ENCODE measurements around the gene TNFRSF8. TPM values are rescaled to one million over a fixed set of nuclear protein-coding genes. Genes with fewer than 3 reads are reported as not detected.

The TNFRSF8 gene
- polyA plus RNA-seq, 2 of the 4 experiments (the other 2 are of a cell fraction): 0.05 TPM; not detected in 1

- Histone ChIP-seq H3K27ac (no peak overlapping the region), H3K4me3 (no peak overlapping the region), H3K9me3 (no peaks in the 10 kb centered on the region), H3K4me1 (no peaks in the 10 kb centered on the region), H3K4me2 (no peak overlapping the region)
- ChIA-PET CTCF (no interaction called here), POLR2A (no interaction called here)
- WGBS (ENCODE audit: missing lambda C conversion rate): 94% methylated on average over 10 of the region's 19 CpGs
- FAIRE-seq (no peak), DNase-seq (ENCODE audit: low read depth in 1 of 2, low spot score in 1 of 2) (no peak), ATAC-seq (no peak)
- TF ChIP-seq SREBF2 (IDR thresholded peaks at IDR 0.05) (no peak), GATA3 (IDR thresholded peaks at IDR 0.05; ENCODE audit: borderline replicate concordance) (no peak), MYC (IDR thresholded peaks at IDR 0.05; ENCODE audit: borderline replicate concordance, low read length) (no peak), HOXA7 (CRISPR knock-in tag; IDR thresholded peaks at IDR 0.05) (no peak), MAZ (IDR thresholded peaks at IDR 0.05; ENCODE audit: borderline replicate concordance, low read depth, low read length) (no peak), NPAS2 (CRISPR knock-in tag; IDR thresholded peaks at IDR 0.05; ENCODE audit: borderline replicate concordance) (no peak), ZC3H11A (IDR thresholded peaks at IDR 0.05) (no peak), HMGXB4 (CRISPR knock-in tag; IDR thresholded peaks at IDR 0.05; ENCODE audit: borderline replicate concordance) (no peak), HEYL (CRISPR knock-in tag; IDR thresholded peaks at IDR 0.05) (no peak), RNF2 (IDR thresholded peaks at IDR 0.05; ENCODE audit: borderline replicate concordance, low read depth) (no peak), RARB (CRISPR knock-in tag; IDR thresholded peaks at IDR 0.05) (no peak), NR3C1 (IDR thresholded peaks at IDR 0.05) (no peak), RCOR1 (IDR thresholded peaks at IDR 0.05; ENCODE audit: low read depth, low read length) (no peak), FOSL2 (IDR thresholded peaks at IDR 0.05) (no peak), FOSL2 (CRISPR knock-in tag; IDR thresholded peaks at IDR 0.05) (no peak), CBX2 (IDR thresholded peaks at IDR 0.05; ENCODE audit: borderline replicate concordance, low read depth) (no peak)
- TF ChIP-seq, protein P1, sequence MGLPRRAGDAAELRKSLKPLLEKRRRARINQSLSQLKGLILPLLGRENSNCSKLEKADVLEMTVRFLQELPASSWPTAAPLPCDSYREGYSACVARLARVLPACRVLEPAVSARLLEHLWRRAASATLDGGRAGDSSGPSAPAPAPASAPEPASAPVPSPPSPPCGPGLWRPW (IDR thresholded peaks at IDR 0.05): no peak
- TF ChIP-seq, protein P2, sequence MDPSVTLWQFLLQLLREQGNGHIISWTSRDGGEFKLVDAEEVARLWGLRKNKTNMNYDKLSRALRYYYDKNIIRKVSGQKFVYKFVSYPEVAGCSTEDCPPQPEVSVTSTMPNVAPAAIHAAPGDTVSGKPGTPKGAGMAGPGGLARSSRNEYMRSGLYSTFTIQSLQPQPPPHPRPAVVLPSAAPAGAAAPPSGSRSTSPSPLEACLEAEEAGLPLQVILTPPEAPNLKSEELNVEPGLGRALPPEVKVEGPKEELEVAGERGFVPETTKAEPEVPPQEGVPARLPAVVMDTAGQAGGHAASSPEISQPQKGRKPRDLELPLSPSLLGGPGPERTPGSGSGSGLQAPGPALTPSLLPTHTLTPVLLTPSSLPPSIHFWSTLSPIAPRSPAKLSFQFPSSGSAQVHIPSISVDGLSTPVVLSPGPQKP (IDR thresholded peaks at IDR 0.05; ENCODE audit: low read depth, low read length): no peak
- TF ChIP-seq, protein P3, sequence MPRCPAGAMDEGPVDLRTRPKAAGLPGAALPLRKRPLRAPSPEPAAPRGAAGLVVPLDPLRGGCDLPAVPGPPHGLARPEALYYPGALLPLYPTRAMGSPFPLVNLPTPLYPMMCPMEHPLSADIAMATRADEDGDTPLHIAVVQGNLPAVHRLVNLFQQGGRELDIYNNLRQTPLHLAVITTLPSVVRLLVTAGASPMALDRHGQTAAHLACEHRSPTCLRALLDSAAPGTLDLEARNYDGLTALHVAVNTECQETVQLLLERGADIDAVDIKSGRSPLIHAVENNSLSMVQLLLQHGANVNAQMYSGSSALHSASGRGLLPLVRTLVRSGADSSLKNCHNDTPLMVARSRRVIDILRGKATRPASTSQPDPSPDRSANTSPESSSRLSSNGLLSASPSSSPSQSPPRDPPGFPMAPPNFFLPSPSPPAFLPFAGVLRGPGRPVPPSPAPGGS (IDR thresholded peaks at IDR 0.05): no peak
Observed at GRCh38 chr1:12028957-12029511, 34.1 kb upstream of the TNFRSF8 start.

- CTCF ChIA-PET: interaction anchor here (1.2 kb wide), 1 partner anchor 22 kb away, joined by 4 read pairs; no protein-coding TSS in a partner anchor
- Histone ChIP-seq H3K9me3 (no peaks in the 10 kb centered on the region), H3K4me1 (no peaks in the 10 kb centered on the region), H3K4me3 (no peak overlapping the region), H3K4me2 (no peak overlapping the region), H3K27ac (no peak overlapping the region)
- no peak for FAIRE-seq
- ATAC-seq: no peak
- 93% methylated on average over 3 of the region's 32 CpGs for WGBS (ENCODE audit: missing lambda C conversion rate)
- DNase-seq (ENCODE audit: low read depth in 1 of 2, low spot score in 1 of 2): no peak
- POLR2A ChIA-PET: interaction anchor here (0.6 kb wide), 1 partner anchor 38 kb away, joined by 3 read pairs; no protein-coding TSS in a partner anchor
- TF ChIP-seq TP53 (CRISPR knock-in tag; IDR thresholded peaks at IDR 0.05) (no peak), MYC (IDR thresholded peaks at IDR 0.05; ENCODE audit: borderline replicate concordance, low read length) (no peak), POLR2A (IDR thresholded peaks at IDR 0.05; ENCODE audit: low read length) (no peak), EP300 (IDR thresholded peaks at IDR 0.05) (no peak), HMGXB4 (CRISPR knock-in tag; IDR thresholded peaks at IDR 0.05; ENCODE audit: borderline replicate concordance) (no peak), FOXS1 (CRISPR knock-in tag; IDR thresholded peaks at IDR 0.05) (no peak), KDM1A (IDR thresholded peaks at IDR 0.05; ENCODE audit: low read depth) (no peak), HOXB13 (CRISPR knock-in tag; IDR thresholded peaks at IDR 0.05; ENCODE audit: low read depth) (no peak), ZFP36 (IDR thresholded peaks at IDR 0.05; ENCODE audit: borderline replicate concordance, partially characterized antibody) (no peak), KDM5A (IDR thresholded peaks at IDR 0.05) (no peak), EHMT2 (IDR thresholded peaks at IDR 0.05; ENCODE audit: low read depth) (no peak)
- TF ChIP-seq, protein P4, sequence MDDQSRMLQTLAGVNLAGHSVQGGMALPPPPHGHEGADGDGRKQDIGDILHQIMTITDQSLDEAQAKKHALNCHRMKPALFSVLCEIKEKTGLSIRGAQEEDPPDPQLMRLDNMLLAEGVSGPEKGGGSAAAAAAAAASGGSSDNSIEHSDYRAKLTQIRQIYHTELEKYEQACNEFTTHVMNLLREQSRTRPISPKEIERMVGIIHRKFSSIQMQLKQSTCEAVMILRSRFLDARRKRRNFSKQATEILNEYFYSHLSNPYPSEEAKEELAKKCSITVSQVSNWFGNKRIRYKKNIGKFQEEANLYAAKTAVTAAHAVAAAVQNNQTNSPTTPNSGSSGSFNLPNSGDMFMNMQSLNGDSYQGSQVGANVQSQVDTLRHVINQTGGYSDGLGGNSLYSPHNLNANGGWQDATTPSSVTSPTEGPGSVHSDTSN (IDR thresholded peaks at IDR 0.05): no peak
- TF ChIP-seq, protein P1 (IDR thresholded peaks at IDR 0.05): no peak
Observed at GRCh38 chr1:12029720-12030339, 33.3 kb upstream of the TNFRSF8 start.

Data from A549 (cell line).